Type B pancreatic cell (in vitro differentiated cells): Measurements from ENCODE around the gene LBH. TPM values are rescaled to one million over a fixed set of nuclear protein-coding genes. Genes with fewer than 3 reads are reported as not detected.

Experiments
- DNase-seq: peaks from one replicate; pipeline ENCODE4 v3.0.0; 2021; ENCODE audit warnings: mixed read lengths; ENCODE audit not compliant: unreplicated experiment; ENCODE audit errors: extremely low spot score
- H3K27ac Mint-ChIP-seq: 2 replicates; pipeline ENCODE4 v1.8.0; 2021; ENCODE audit warnings: mild to moderate bottlenecking, mixed read lengths
- H3K27me3 Mint-ChIP-seq: 2 replicates; pipeline ENCODE4 v1.8.0; 2021; ENCODE audit warnings: mixed read lengths
- H3K36me3 Mint-ChIP-seq: 2 replicates; pipeline ENCODE4 v1.8.0; 2021; ENCODE audit warnings: mixed read lengths
- H3K4me1 Mint-ChIP-seq: one replicate; pipeline ENCODE4 v1.8.0; 2021; ENCODE audit warnings: mixed read lengths; ENCODE audit not compliant: unreplicated experiment
- H3K4me3 Mint-ChIP-seq: 2 replicates; pipeline ENCODE4 v1.8.0; 2021; ENCODE audit warnings: mild to moderate bottlenecking, mixed read lengths
- H3K9me3 Mint-ChIP-seq: 2 replicates; pipeline ENCODE4 v1.8.0; 2021; ENCODE audit warnings: mixed read lengths
- total RNA-seq: library from RNA; stranded (reverse); gene quantifications from 2 replicates; pipeline ENCODE4 v1.2.1, GENCODE V29; 2021; ENCODE audit warnings: low replicate concordance
- TF ChIP-seq, protein P1 (sequence below): fragments of 200-600 bp; sonication (generic); conservative IDR thresholded peaks from 2 replicates; pipeline ENCODE4 v1.5.0; 2021; ENCODE audit warnings: antibody characterized with exemption, mild to moderate bottlenecking

Gene LBH
- total RNA-seq, 1 donor from 2014 or later: 78.5 TPM

DNA sequence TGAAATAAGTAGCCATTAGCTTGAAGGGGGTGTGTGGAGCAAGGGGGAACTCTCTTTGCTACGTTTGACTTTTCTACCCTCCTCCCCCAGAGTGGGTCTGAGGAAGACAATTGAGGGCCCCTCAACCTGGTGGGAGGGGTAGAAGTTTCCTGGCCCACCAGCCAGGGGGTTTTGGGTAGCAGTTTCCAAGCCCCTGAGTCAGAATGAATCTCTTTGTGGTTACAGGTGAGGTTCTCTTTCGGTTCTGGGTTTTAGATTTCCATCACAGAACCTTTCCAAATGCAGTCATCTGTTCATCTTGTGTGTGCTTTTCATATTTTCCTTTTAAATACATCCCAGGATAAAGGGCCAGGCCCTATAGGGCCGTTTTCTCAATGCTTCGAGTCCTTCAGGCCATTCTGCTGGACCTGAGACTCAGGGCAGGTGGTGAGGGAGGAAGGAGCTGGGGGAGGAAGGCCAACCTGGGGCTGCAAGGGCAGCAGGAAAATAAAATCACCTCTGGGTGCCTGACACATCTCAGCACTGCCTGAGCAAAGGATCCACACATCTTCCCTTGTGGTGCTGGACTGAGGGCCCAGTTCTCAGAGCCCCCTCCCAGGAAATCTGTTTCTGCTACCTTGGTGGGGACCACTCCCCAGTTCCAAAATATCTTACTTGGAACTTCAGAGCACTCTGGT, 4.7 kb downstream of the LBH start:
- no peak overlapping the region for H3K4me3 Mint-ChIP-seq
- H3K9me3 Mint-ChIP-seq: peaks cover 6% of the 10 kb centered on the region
- no peak for DNase-seq
- H3K36me3 Mint-ChIP-seq: peaks cover 33% of the 10 kb centered on the region
- no peaks in the 10 kb centered on the region for H3K27me3 Mint-ChIP-seq
- no peak overlapping the region for H3K27ac Mint-ChIP-seq
- H3K4me1 Mint-ChIP-seq: peaks cover 44% of the 10 kb centered on the region
- TF ChIP-seq, protein P1, sequence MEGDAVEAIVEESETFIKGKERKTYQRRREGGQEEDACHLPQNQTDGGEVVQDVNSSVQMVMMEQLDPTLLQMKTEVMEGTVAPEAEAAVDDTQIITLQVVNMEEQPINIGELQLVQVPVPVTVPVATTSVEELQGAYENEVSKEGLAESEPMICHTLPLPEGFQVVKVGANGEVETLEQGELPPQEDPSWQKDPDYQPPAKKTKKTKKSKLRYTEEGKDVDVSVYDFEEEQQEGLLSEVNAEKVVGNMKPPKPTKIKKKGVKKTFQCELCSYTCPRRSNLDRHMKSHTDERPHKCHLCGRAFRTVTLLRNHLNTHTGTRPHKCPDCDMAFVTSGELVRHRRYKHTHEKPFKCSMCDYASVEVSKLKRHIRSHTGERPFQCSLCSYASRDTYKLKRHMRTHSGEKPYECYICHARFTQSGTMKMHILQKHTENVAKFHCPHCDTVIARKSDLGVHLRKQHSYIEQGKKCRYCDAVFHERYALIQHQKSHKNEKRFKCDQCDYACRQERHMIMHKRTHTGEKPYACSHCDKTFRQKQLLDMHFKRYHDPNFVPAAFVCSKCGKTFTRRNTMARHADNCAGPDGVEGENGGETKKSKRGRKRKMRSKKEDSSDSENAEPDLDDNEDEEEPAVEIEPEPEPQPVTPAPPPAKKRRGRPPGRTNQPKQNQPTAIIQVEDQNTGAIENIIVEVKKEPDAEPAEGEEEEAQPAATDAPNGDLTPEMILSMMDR: no peak

DNA sequence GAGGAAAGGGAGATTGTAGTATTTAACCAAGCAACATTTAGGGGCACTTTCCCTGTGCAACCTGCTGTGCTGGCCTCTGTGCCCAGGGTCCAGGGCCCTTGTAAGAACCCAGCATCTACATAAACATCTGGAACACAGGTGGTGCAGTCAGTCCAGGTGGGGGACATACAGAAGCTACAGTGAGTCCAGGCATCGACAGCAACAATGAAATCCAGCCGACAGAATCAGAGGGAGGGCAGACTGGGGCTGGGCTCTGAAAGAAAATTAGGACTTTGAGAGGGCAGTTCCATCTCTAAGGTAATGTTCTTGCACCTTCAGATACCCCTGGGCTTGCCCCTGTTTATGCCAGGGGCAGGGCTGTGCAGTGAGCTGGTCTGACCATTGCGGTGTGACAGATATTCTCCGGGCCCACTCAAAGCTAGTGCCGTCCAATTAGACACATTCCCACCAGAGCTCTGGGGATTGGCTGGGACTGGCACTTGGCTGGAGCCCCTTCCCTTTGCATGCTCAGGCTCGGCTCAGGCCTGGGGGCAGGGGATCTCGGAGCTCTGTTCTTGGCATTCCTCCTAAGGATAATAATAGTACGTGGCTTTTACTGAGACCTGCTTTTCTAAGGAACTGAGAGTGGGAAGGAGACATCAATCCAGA, 5.4 kb downstream of the LBH start:
- no peak overlapping the region for H3K27ac Mint-ChIP-seq
- TF ChIP-seq, protein P1: no peak
- H3K36me3 Mint-ChIP-seq: peaks cover 33% of the 10 kb centered on the region
- no peak overlapping the region for H3K4me3 Mint-ChIP-seq
- DNase-seq: no peak
- H3K27me3 Mint-ChIP-seq: no peaks in the 10 kb centered on the region
- peaks cover 6% of the 10 kb centered on the region for H3K9me3 Mint-ChIP-seq
- H3K4me1 Mint-ChIP-seq: peaks cover 45% of the 10 kb centered on the region

DNA sequence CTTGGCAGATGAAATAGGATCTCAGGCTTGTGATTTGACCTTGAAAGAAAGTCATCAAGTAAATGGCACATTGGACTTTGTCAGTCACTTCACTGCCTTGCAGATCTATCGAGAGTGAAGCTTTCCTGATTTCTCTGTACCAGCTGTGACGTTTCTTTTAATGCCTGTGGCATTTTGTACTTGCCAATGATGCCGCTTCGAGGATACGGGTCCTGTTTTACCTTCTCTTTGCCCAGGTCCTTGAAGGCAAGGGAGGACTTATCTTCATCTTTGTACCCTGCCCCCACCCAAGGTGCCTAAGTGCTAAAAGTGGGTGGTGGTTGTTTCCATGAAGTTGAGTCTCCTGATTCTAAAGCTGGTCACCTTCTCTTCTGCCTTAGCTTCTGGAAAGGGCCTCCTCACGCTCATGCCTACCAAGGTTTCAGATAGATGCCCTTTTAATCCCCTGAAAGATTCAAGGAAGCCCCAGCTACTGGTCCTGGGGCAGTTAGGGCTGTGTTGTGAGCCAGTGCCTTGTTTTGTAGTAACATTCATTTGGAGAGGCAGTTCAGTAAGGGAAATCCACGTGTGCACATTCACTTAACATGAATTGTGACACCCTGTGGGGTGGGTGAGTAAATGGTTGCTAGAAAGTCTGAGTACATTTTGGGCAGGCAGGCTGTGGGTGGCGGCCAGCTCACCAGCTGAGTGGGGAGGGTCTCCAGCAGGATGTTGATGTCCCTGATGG, 6.1 kb downstream of the LBH start:
- H3K4me1 Mint-ChIP-seq: peaks cover 45% of the 10 kb centered on the region
- H3K9me3 Mint-ChIP-seq: peaks cover 6% of the 10 kb centered on the region
- peak overlapping the region; percentile 20 for H3K4me3 Mint-ChIP-seq
- TF ChIP-seq, protein P1: no peak
- H3K36me3 Mint-ChIP-seq: peaks cover 33% of the 10 kb centered on the region
- no peak for DNase-seq
- H3K27me3 Mint-ChIP-seq: no peaks in the 10 kb centered on the region
- H3K27ac Mint-ChIP-seq: no peak overlapping the region

DNA sequence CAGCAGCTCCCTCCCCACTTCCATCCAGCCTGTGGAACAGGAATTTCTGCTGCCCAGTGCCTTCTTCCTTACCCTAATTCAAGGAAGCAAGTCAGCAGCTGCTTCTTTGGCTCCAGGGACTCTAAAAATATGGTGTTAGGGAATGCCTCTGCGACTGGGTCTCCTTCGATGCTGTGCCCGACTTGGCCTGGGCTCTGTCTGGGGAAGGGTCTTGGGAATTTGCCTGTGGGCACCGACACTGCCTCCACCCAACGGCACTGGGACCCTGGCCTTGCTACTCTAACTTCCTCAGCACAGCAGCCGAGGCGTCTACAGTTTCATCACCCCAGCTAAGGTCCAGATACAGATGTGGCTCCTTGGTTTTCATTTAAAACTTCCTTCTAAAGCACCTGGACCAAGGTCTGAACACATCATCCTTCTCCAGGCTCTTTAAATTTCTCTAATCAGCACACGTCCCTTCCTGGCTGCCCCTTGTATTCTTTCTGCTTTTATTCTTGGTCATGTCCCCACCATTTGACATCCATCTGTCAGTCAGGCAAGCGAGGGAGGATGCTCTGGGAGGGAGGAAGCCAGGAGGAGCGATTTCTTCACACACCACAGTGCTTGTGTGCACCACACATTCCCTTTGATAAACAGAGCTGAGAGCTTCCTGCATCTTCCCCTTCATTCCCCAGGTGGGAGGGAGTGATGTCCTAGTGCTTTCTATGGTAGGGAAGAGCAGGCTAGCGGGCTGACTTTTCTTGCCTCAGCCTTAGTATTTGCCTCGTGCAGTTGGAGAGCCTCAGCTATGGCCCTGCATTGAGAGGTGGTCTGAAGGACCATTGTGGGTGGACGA, 6.8 kb downstream of the LBH start:
- DNase-seq: no peak
- H3K4me3 Mint-ChIP-seq: peak overlapping the region; percentile 3
- H3K9me3 Mint-ChIP-seq: peaks cover 6% of the 10 kb centered on the region
- H3K27me3 Mint-ChIP-seq: no peaks in the 10 kb centered on the region
- peaks cover 40% of the 10 kb centered on the region for H3K36me3 Mint-ChIP-seq
- no peak overlapping the region for H3K27ac Mint-ChIP-seq
- H3K4me1 Mint-ChIP-seq: peaks cover 43% of the 10 kb centered on the region
- TF ChIP-seq, protein P1: no peak

DNA sequence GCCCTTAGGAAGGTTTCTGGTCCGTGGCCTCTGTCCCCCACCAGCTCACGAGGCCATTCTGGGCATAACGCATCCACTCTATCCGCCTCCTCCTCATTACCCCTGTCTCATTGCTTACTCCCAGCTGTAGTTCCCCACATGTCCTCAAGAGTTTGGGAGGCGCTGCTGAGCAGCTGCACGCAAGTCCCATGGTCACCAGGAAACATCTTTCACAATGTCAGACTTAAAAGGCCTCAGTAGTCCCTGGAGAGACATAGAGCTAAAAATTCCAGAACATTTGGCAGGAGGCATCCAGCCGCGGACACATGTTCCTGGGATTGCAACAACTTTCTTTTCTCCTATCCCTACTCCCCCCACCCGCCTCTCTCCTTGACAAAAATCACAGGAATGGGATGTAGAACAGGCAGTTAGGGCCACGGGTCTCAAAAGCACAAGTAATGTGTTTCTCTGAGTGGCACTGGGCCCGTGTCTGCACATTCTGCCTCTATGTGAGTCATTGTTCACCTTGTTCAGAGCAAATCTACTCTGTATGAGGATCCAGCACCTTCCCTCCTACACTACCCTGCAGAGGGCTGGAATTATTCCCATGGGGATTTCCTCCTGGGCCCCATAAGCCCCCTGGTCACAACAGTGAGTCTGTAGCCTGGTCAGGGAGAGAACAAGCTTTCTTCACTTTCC, 8.1 kb downstream of the LBH start:
- peaks cover 31% of the 10 kb centered on the region for H3K4me1 Mint-ChIP-seq
- H3K27ac Mint-ChIP-seq: peak overlapping the region; percentile 32
- H3K27me3 Mint-ChIP-seq: no peaks in the 10 kb centered on the region
- peaks cover 35% of the 10 kb centered on the region for H3K36me3 Mint-ChIP-seq
- peak; percentile 76 for DNase-seq
- peak overlapping the region; percentile 44 for H3K4me3 Mint-ChIP-seq
- H3K9me3 Mint-ChIP-seq: peaks cover 6% of the 10 kb centered on the region
- TF ChIP-seq, protein P1: peak; percentile 90
